Adipocyte (in vitro differentiated cells): ENCODE measurements around the gene SLC13A5.

Experiments used
- DNase-seq: peaks from one replicate; pipeline ENCODE4 v3.0.0-alpha.2; 2015; ENCODE audit warnings: low read depth
- H3K27me3 ChIP-seq: replicated peaks from 2 replicates; pipeline ENCODE4 v1.7.0; 2013; ENCODE audit warnings: mild to moderate bottlenecking, low read length, moderate library complexity; ENCODE audit not compliant: control insufficient read depth, insufficient read depth
- H3K36me3 ChIP-seq: 2 replicates; pipeline ENCODE4 v1.7.0; 2013; ENCODE audit warnings: low read length, mild to moderate bottlenecking, moderate library complexity; ENCODE audit not compliant: control insufficient read depth, insufficient read depth, severe bottlenecking
- H3K4me1 ChIP-seq: 2 replicates; pipeline ENCODE4 v1.7.0; 2013; ENCODE audit warnings: mild to moderate bottlenecking, low read length, moderate library complexity; ENCODE audit not compliant: control insufficient read depth, insufficient read depth
- H3K4me3 ChIP-seq: 2 replicates; pipeline ENCODE4 v1.7.0; 2013; ENCODE audit warnings: mild to moderate bottlenecking, low read length, moderate library complexity
- H3K9ac ChIP-seq: 2 replicates; pipeline ENCODE4 v1.7.0; 2013; ENCODE audit warnings: mild to moderate bottlenecking, low read length, moderate library complexity
- H3K9me3 ChIP-seq: 2 replicates; pipeline ENCODE4 v1.7.0; 2013; ENCODE audit warnings: mild to moderate bottlenecking, low read length, moderate library complexity; ENCODE audit not compliant: control insufficient read depth

SLC13A5 gene

DNA sequence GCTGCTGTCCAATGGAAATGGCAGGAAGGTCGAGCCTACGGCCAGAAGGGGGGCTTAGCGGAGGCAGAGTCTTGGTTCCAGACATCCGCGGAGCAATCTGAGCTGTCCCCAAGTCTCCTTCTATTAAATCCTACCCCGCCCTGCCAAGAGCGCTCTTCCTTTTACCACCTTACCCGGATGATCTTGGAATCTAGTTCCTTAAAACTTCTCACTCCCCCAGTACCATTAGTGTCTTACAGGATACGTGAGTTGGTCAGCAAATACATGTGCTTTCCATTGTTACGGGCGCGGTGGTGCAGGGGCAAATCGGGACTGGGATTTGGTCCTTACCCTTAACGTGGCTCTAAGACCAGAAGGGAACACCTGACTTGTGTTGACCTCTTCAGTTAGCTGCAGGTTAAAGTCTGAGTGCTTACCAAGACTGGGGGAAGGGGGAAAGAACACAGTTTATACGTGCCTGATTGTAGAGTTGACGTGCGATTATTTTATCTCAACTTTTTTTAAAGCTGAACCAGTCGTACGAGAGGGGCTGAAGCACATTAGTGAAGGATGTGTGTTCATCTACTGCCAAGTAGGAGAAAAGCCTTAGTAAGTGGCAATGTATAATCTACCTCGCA, 71.8 kb downstream of the SLC13A5 start:
- Histone ChIP-seq H3K9me3 (no peaks in the 10 kb centered on the region), H3K4me3 (peak overlapping the region; percentile 86), H3K9ac (peak overlapping the region; percentile 90), H3K36me3 (peaks cover 38% of the 10 kb centered on the region), H3K4me1 (peaks cover 33% of the 10 kb centered on the region), H3K27me3 (no peaks in the 10 kb centered on the region)
- no peak for DNase-seq

DNA sequence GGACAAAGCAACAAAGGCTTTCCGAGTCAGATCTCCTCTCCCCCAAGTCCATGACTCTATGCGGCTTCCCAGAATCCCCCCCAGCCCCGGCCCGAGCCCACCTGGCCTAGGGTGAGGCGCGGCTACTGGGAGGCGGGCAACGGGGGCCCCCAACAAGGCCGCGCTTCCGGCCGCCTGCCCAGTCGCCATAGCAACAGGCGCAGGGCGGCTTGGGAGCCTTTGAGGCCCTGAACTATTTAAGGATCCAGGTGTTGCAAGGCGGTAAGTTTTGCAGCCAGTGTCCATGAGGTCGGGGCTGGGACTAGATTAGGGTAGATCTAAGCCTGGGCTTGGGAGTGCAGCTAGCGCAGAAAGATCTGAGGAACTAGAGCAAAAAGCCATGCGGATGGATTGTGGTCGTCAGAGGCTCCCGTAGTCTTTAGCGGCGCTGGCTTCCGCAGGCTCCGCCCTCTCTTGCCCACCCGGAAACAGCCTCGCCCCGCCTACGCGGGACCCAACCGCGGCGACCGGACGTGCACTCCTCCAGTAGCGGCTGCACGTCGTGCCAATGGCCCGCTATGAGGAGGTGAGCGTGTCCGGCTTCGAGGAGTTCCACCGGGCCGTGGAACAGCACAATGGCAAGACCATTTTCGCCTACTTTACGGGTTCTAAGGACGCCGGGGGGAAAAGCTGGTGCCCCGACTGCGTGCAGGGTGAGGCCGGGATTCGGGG, 72.5 kb downstream of the SLC13A5 start, which contains the start of the genes KIAA0753 and TXNDC17:
Gene KIAA0753, minus strand, starts transcription at position 176 of the 711 bp plus-strand sequence. CDS start 5,608 bp downstream, outside the sequence.
Gene TXNDC17, plus strand, starts transcription at position 525 of the 711 bp plus-strand sequence. Its CDS starts 23 bp downstream, at position 548.
- peak; percentile 96 for DNase-seq
- H3K4me1 ChIP-seq, result peaks cover 33% of the 10 kb centered on the region
- H3K4me3 ChIP-seq, result peak within 1 kb of the TSS; percentile 86
- no peaks in the 10 kb centered on the region for H3K9me3 ChIP-seq
- peaks cover 33% of the 10 kb centered on the region for H3K36me3 ChIP-seq
- no peaks in the 10 kb centered on the region for H3K27me3 ChIP-seq
- H3K9ac ChIP-seq, result peak within 1 kb of the TSS; percentile 90

DNA sequence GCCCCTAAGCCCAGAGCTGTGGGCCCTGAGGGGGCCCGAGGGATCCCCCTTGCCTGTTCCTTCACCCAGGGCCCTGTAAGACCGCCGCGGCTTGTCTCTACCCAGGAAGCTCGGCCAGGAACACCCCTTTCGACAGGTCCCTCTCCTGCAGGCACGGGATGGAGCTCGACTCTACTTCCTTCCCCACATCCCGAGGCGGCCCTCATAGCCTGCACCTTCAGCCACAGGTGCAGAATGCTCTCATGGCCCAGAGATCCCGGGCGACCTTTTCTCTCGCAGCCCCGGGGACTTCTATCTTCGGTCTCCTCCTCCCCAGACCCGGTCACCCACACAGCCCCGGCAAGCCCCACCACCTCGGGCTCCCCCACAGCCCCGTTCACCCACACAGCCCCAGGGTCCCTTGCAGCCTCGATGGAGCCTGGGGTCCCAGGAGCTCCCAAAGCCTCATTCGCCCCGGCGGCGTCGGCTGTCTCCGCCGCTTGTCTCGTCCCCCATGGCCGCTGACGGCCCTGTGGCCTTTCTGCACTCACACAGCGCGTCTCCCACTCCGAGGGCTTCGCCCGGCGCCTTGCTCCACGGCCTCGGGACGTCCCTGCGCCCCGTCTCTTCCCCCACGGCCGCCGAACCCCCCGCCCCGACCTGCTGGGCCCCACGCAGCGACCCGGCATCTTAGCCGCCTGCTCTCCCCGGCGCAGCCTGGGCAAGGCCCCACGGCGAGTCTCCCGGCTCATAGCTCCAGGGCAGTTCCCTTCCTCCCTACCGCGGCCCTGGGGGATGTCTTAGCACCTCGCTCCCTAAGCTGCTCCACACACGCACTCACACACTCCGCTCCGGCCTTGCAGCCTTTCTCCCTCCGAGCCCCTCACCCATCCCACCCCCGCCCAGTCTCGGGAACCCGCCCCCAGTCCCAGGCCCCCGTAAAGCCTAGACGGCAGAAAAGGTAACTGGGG, 73.3 kb downstream of the SLC13A5 start:
- Histone ChIP-seq H3K36me3 (peaks cover 27% of the 10 kb centered on the region), H3K9ac (peak overlapping the region; percentile 90), H3K27me3 (no peaks in the 10 kb centered on the region), H3K4me1 (peaks cover 26% of the 10 kb centered on the region), H3K4me3 (peak overlapping the region; percentile 86), H3K9me3 (no peaks in the 10 kb centered on the region)
- DNase-seq, result peak; percentile 77

DNA sequence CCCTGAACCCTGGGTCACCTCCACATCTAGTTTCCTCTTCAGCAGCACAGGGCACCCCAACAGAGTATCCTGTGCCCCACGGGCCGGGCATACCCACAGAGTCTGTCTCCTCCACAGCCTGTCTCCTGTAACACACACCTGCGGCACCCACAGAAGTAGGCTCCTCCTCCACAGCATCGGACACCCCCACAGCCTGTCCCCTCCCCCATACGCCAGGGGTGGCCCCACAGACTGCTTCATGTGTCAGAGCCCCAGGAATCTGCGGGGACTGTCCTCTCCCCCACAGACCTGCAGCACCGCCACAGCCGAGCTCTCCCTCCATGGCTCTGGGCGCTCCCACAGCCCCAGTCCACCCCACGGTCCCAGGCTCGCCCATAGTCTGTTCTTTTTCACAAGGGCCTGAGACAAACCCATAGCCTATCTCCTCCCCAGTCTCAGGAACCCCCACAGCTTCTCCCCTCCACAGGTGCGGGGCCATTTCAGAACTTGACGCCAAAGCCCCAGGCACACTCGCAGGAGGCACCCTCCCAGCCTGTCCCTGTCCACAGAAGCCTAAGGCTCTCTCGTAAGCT, 74.1 kb downstream of the SLC13A5 start:
- Histone ChIP-seq H3K9me3 (no peaks in the 10 kb centered on the region), H3K36me3 (peaks cover 27% of the 10 kb centered on the region), H3K27me3 (no peaks in the 10 kb centered on the region), H3K4me3 (peak overlapping the region; percentile 86), H3K4me1 (peaks cover 25% of the 10 kb centered on the region), H3K9ac (peak overlapping the region; percentile 90)
- no peak for DNase-seq

DNA sequence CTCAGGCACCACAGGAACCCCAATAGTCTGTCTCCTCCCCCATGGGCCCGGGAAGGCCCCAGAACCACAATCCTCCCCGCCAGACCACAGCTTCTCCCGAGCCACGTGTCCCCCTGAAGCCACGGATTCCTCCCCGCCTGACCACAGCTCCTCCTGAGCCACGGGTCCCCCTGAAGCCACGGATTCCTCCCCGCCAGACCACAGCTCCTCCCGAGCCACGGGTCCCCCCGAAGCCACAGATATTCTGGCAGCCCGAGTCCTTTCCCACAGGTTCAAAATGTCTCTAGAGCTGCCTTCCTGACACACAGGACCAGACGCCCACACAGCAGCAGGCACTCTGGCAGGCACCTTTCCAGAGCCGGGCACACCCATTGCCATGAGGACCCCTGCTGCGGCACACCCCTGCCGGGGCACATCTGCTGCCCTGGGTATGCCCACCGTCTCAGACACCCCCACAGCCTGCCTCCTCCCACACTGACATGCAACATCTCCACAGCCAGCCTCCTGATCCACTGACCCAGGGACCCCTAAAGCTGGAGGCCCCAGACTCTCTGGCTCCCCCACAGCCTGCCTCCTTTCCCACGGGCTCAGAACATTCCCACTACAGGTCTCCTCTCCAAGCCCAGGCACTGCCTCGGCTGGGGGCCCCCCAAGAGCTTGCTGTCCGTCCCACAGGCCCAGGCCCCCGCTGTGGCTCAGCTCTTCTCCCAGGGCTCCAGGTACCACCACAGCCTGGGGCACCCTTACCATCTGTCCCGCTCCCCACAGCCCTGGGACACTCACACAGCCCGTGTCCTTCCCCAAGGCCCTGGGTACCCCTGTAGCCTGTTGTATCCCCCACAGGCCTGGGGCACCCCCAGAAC, 74.9 kb downstream of the SLC13A5 start:
- peaks cover 25% of the 10 kb centered on the region for H3K4me1 ChIP-seq
- peak overlapping the region; percentile 90 for H3K9ac ChIP-seq
- H3K36me3 ChIP-seq, result peaks cover 25% of the 10 kb centered on the region
- no peak for DNase-seq
- no peaks in the 10 kb centered on the region for H3K9me3 ChIP-seq
- H3K27me3 ChIP-seq, result no peaks in the 10 kb centered on the region
- H3K4me3 ChIP-seq, result peak overlapping the region; percentile 86

- no peaks in the 10 kb centered on the region for H3K9me3 ChIP-seq
- no peaks in the 10 kb centered on the region for H3K27me3 ChIP-seq
- H3K36me3 ChIP-seq, result peaks cover 25% of the 10 kb centered on the region
- H3K4me1 ChIP-seq, result peaks cover 20% of the 10 kb centered on the region
- no peak overlapping the region for H3K4me3 ChIP-seq
- no peak overlapping the region for H3K9ac ChIP-seq
- no peak for DNase-seq
Measured at GRCh38 chr17:6637458-6637840, 75.7 kb downstream of the SLC13A5 start.

GRCh38 chr17:6636616-6637457, 76.3 kb downstream of the SLC13A5 start:
- Histone ChIP-seq H3K4me1 (peaks cover 14% of the 10 kb centered on the region), H3K9me3 (no peaks in the 10 kb centered on the region), H3K36me3 (peaks cover 30% of the 10 kb centered on the region), H3K27me3 (no peaks in the 10 kb centered on the region), H3K9ac (no peak overlapping the region), H3K4me3 (no peak overlapping the region)
- DNase-seq, result no peak

GRCh38 chr17:6636105-6636504, 77.1 kb downstream of the SLC13A5 start:
- peaks cover 9% of the 10 kb centered on the region for H3K4me1 ChIP-seq
- no peak overlapping the region for H3K4me3 ChIP-seq
- H3K36me3 ChIP-seq, result peaks cover 37% of the 10 kb centered on the region
- H3K9ac ChIP-seq, result no peak overlapping the region
- no peaks in the 10 kb centered on the region for H3K27me3 ChIP-seq
- DNase-seq, result no peak
- H3K9me3 ChIP-seq, result no peaks in the 10 kb centered on the region
